Spleen (tissue), 11 donors: ENCODE data around the gene SRGAP1. TPM values are rescaled to one million over a fixed set of nuclear protein-coding genes. Genes with fewer than 3 reads are reported as not detected.

Experiments used
- DNase-seq: peaks from one replicate; pipeline ENCODE4 v3.0.0-alpha.2; 2020
- H3K27ac ChIP-seq, 8 donors: fragments of 200-600 bp; sonication (generic) in 7 of 8; 1 replicate in 4 of 8; 2 replicates in 4 of 8; pipeline versions ENCODE4 v1.5.0 to v1.8.0; 2016 to 2021; ENCODE audit warnings: inconsistent platforms in 4 of 8, mild to moderate bottlenecking in 4 of 8, moderate library complexity in 1 of 8
- H3K27me3 ChIP-seq, 7 donors: fragments of 200-600 bp; sonication (generic) in 6 of 7; replicated peaks in 1 of 7; 1 replicate in 4 of 7; 2 replicates in 3 of 7; pipeline versions ENCODE4 v1.5.0 to v1.8.0; 2016 to 2021; ENCODE audit warnings: inconsistent platforms in 3 of 7, mild to moderate bottlenecking in 1 of 7
- H3K36me3 ChIP-seq, 6 donors: fragments of 200-600 bp; sonication (generic) in 5 of 6; 1 replicate in 4 of 6; 2 replicates in 2 of 6; pipeline versions ENCODE4 v1.5.0 to v1.8.0; 2016 to 2021; ENCODE audit warnings: inconsistent platforms in 2 of 6
- H3K4me1 ChIP-seq, 6 donors: fragments of 200-600 bp; sonication (generic) in 5 of 6; 1 replicate in 3 of 6; 2 replicates in 3 of 6; pipeline versions ENCODE4 v1.5.0 to v1.8.0; 2016 to 2021; ENCODE audit warnings: inconsistent platforms in 3 of 6
- H3K4me3 ChIP-seq, 8 donors: fragments of 200-600 bp; sonication (generic) in 7 of 8; 1 replicate in 4 of 8; 2 replicates in 4 of 8; pipeline versions ENCODE4 v1.5.0 to v1.8.0; 2016 to 2021; ENCODE audit warnings: inconsistent platforms in 4 of 8, mild to moderate bottlenecking in 4 of 8, moderate library complexity in 2 of 8
- H3K9me3 ChIP-seq, 8 donors: fragments of 200-600 bp; sonication (generic) in 7 of 8; 1 replicate in 4 of 8; 2 replicates in 4 of 8; pipeline versions ENCODE4 v1.5.0 to v1.8.0; 2016 to 2021; ENCODE audit warnings: inconsistent platforms in 4 of 8
- POLR2A ChIP-seq, 3 donors: fragments of 450-650 bp; IDR thresholded peaks; one replicate each; pipeline ENCODE4 v1.5.1; 2017; ENCODE audit warnings: antibody characterized with exemption in 3 of 3, mild to moderate bottlenecking in 1 of 3
- POLR2AphosphoS5 ChIP-seq, 3 donors: sonication (generic); formaldehyde crosslinking; IDR thresholded peaks; one replicate each; pipeline ENCODE4 v1.5.1; 2017; ENCODE audit warnings: antibody characterized with exemption in 3 of 3
- WGBS, 5 donors: extraction: QIAGEN DNeasy Blood & Tissue Kit in 3 of 5; methylation state at CpG; one replicate each; pipeline versions ENCODE4 v1.1.5 to v1.1.7; 2013 to 2018; 5-methylcytosine and 5-hydroxymethylcytosine counted together
- intact Hi-C: fragments of 100-400 bp; cut with DNase I; formaldehyde crosslinking; loops from one replicate; pipeline ENCODE4 v1.15.0; 2023; ENCODE audit warnings: low total_unique reads
- polyA plus RNA-seq, 3 donors: library from polyadenylated mRNA; stranded (reverse); fragments of 200-250 nt; gene quantifications; one replicate each; pipeline ENCODE4 v1.2.1, GENCODE V29; 2013
- total RNA-seq, 7 donors: library from RNA; depleted of rRNA in 3 of 7; stranded (reverse); fragments of >200 nt in 3 of 7; fragmentation: NEBNext Ultra II Directional in 4 of 7; extraction: Animal tissue kit (Norgen Biotek cat#: 25700) in 4 of 7; gene quantifications; one replicate each; pipeline versions ENCODE4 v1.1.0 to v1.2.1, GENCODE V29; 2016 to 2021
- TF ChIP-seq, protein P1 (sequence below), 11 experiments: fragments of 200-600 bp in 7 of 11; fragments of 450-650 bp in 4 of 11; sonication (generic) in 4 of 11; IDR thresholded peaks in 8 of 11; conservative IDR thresholded peaks in 3 of 11; 1 replicate in 7 of 11; 2 replicates in 4 of 11; pipeline versions ENCODE4 v1.4.0 to v1.8.0; 2016 to 2021; ENCODE audit warnings: antibody characterized with exemption in 11 of 11, inconsistent platforms in 4 of 11, mild to moderate bottlenecking in 1 of 11
- donor health status: healthy with polysubstance abuse.
- donor health status: DM: no; HTN: no; CAD: no; lungs with moderate emphysema.
- donor health status: DM: no; HTN: no; CAD: no.
- donor health status: Bipolar disorder and iron deficiency.
- donor health status: healthy.
- donor health status: DM: no; HTN: no; CAD: no.
- donor health status: DM: yes; HTN: yes; CAD: no.

The SRGAP1 gene
- total and polyA plus RNA-seq, 10 donors, result 0.37 to 20.1 (median 13.4) TPM

DNA sequence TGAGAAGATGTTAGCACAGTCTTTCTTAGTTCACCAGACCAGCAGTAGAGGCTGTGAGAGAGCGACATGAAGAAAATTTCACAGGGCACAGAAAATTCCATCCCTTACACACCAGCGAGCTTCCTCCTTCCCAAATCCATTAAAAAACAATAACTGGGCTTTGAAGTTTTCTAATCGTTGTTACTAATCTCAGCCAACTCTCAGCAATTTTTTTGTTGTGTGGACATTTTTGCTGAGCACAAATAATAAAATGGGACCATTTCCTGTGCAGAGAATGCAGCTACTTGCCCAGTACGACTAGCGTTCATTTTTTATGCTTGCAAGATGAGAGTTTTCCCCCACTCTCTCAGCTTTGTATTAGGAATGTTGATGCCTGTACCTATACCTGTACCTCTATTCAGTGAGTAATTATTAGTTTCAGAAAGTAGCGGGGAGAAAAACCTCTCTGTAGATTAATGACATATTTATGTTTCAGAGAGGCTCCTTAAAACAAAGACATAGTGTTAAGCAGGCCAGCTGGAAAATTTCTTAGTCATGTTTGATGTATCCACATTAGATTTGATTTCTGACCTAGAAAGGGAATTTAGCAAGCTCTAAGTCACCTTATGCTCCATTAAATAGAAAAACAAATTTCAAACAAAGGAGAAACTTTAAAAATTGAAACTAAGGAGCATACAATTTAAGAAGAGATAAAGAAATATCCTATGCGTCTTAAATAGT lies 146.5 kb downstream of the SRGAP1 start:
- WGBS, 5 donors, result 67 to 83% (median 80%) methylated on average over 7 of the region's 7 CpGs
- no peak for DNase-seq
- Histone ChIP-seq H3K27ac (no peak overlapping the region), H3K9me3 (no peaks in the 10 kb centered on the region), H3K27me3 (no peaks in the 10 kb centered on the region), H3K4me3 (no peak overlapping the region), H3K4me1 (no peaks in the 10 kb centered on the region), H3K36me3 (no peaks in the 10 kb centered on the region)
- intact Hi-C loops, result no loop called here
- TF ChIP-seq POLR2A (IDR thresholded peaks at IDR 0.05), result no peak
- no peak for TF ChIP-seq POLR2AphosphoS5 (IDR thresholded peaks at IDR 0.05)
- TF ChIP-seq, protein P1, sequence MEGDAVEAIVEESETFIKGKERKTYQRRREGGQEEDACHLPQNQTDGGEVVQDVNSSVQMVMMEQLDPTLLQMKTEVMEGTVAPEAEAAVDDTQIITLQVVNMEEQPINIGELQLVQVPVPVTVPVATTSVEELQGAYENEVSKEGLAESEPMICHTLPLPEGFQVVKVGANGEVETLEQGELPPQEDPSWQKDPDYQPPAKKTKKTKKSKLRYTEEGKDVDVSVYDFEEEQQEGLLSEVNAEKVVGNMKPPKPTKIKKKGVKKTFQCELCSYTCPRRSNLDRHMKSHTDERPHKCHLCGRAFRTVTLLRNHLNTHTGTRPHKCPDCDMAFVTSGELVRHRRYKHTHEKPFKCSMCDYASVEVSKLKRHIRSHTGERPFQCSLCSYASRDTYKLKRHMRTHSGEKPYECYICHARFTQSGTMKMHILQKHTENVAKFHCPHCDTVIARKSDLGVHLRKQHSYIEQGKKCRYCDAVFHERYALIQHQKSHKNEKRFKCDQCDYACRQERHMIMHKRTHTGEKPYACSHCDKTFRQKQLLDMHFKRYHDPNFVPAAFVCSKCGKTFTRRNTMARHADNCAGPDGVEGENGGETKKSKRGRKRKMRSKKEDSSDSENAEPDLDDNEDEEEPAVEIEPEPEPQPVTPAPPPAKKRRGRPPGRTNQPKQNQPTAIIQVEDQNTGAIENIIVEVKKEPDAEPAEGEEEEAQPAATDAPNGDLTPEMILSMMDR (IDR thresholded peaks at IDR 0.05 in 8 of 11, conservative IDR thresholded peaks at IDR 0.05 in 3 of 11), result no peak

DNA sequence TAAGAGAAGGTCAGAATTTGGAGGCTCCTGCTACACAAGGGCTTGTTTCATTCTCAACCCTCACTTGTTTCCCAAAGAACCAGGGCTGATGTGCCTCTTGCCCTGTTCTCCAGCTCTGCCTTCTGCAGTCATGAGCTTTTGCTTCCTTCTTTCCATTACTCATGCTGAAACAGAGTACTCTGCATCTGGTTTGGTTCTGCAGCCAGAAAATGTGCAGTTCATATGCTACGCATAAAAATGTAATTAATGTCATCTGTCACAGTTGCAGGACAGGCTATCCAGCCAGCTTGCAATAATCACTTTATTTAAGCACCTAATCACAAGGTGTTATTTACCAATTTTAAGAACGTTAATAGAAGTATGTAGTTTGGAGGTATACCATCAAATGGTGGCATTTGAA lies 150.2 kb downstream of the SRGAP1 start:
- WGBS, 5 donors, result 84 to 93% (median 87%) methylated on average over 2 of the region's 2 CpGs
- Histone ChIP-seq H3K4me3 (no peak overlapping the region), H3K27ac (no peak overlapping the region), H3K9me3 (no peaks in the 10 kb centered on the region), H3K27me3 (no peaks in the 10 kb centered on the region), H3K36me3 (no peaks in the 10 kb centered on the region), H3K4me1 (no peaks in the 10 kb centered on the region)
- DNase-seq, result no peak
- TF ChIP-seq, protein P1 (IDR thresholded peaks at IDR 0.05 in 8 of 11, conservative IDR thresholded peaks at IDR 0.05 in 3 of 11), result no peak
- TF ChIP-seq POLR2AphosphoS5 (IDR thresholded peaks at IDR 0.05), result no peak
- no peak for TF ChIP-seq POLR2A (IDR thresholded peaks at IDR 0.05)
- intact Hi-C loops, result no loop called here

DNA sequence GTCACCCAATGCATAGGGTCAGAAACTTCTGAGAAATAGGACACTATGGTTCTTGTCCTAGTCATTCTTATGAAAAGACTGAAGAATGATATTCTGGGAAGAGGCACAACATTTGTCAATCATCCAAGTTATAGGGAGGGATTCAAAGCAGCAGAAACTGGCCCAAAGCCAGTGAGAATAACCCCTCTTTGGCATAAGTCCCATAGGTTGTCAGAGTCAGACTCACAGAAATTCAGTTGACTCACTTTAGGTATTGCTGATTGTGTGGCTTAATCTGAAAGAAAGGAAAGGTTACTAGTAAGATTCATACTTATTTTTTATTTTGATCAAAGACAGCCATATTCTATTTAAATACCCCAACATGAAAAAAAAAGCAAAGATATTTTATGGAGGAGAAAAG lies 151.0 kb downstream of the SRGAP1 start:
- no peak for DNase-seq
- Histone ChIP-seq H3K27ac (no peak overlapping the region), H3K9me3 (no peaks in the 10 kb centered on the region), H3K36me3 (no peaks in the 10 kb centered on the region), H3K27me3 (no peaks in the 10 kb centered on the region), H3K4me1 (no peaks in the 10 kb centered on the region), H3K4me3 (no peak overlapping the region)
- TF ChIP-seq POLR2A (IDR thresholded peaks at IDR 0.05) (no peak), POLR2AphosphoS5 (IDR thresholded peaks at IDR 0.05) (no peak)
- TF ChIP-seq, protein P1 (IDR thresholded peaks at IDR 0.05 in 8 of 11, conservative IDR thresholded peaks at IDR 0.05 in 3 of 11), result no peak
- intact Hi-C loops, result no loop called here

DNA sequence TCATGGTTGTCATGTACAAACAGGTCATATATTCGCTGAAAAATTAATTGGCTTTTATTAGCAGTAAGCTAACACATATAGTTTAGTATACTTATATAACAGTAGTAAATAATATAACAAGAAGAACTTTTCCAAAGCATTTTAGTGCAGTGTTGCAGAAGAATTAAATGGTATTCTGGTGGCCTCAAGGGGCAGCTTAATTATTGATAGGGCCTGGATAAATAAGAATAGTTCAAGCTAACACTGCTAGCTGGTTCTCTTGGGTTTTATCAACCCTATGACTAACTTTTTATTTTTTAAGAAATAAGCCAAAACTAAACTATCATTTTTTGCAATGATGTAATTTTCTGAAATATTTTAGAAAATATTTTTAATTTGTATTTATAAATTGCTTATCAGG lies 152.1 kb downstream of the SRGAP1 start:
- 90 to 98% (median 96%) methylated on average over 1 of the region's 1 CpG for WGBS, 5 donors
- Histone ChIP-seq H3K27me3 (no peaks in the 10 kb centered on the region), H3K4me3 (no peak overlapping the region), H3K9me3 (no peaks in the 10 kb centered on the region), H3K27ac (no peak overlapping the region), H3K4me1 (no peaks in the 10 kb centered on the region), H3K36me3 (no peaks in the 10 kb centered on the region)
- TF ChIP-seq POLR2A (IDR thresholded peaks at IDR 0.05) (no peak), POLR2AphosphoS5 (IDR thresholded peaks at IDR 0.05) (no peak)
- TF ChIP-seq, protein P1 (IDR thresholded peaks at IDR 0.05 in 8 of 11, conservative IDR thresholded peaks at IDR 0.05 in 3 of 11), result no peak
- DNase-seq, result no peak
- intact Hi-C loops, result no loop called here
